GM21360 (cell line): ENCODE results near the gene CYP11A1.
A peak's percentile ranks its signal among the peaks of the same experiment; 100 is the strongest.
"Not testable (repeated sequence)": the region's sequence is repeated elsewhere in the genome, so short reads cannot be mapped to it uniquely, and the experiment has no call there.

ENCODE experiments used
- ATAC-seq: cut with Tn5 transposase; IDR thresholded peaks from one replicate; pipeline ENCODE4 v1.9.1; 2021; ENCODE audit warnings: mild to moderate bottlenecking, moderate library complexity; ENCODE audit not compliant: unreplicated experiment

Gene CYP11A1

DNA sequence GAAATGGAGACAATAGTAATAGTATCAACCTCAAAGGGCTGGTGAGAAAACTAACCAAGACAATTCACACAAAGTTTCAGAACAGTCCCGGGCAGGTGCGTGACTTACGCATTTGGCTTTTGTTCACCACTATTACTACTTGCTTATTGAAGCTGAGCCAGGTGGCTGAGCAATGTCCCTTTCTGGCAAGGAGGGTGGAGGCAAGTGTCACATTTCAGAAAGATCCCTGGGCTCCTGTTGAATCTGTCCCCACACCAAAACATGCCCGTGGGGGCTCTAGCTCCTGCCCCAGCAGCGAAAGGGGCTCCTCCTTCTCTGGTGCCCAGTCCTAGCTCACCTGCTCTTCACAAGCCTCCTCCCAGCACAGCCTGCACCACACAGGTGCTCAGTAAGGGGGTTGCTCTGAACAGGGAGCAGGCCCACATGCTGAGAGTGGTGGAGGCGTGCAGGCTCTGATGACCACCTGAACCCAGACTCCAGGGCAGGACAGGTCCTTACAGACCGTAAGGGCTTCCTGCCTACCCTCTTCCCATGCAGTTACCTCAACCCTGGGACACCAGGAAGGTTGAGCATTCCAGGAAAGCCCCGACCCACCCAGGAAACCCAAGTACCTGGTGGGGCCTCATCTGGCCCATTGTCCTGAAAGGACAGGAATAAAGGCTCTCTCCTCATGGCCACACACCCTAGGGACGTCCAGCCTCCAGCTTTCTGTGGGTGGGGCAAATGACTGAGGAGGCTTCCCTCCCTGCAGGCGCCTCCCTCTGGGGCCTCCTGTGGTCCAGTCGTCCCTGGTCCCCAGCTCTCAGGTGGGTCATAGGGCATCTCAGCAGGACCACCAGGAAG lies 33.7 kb upstream of the CYP11A1 start:
- no peak for ATAC-seq

DNA sequence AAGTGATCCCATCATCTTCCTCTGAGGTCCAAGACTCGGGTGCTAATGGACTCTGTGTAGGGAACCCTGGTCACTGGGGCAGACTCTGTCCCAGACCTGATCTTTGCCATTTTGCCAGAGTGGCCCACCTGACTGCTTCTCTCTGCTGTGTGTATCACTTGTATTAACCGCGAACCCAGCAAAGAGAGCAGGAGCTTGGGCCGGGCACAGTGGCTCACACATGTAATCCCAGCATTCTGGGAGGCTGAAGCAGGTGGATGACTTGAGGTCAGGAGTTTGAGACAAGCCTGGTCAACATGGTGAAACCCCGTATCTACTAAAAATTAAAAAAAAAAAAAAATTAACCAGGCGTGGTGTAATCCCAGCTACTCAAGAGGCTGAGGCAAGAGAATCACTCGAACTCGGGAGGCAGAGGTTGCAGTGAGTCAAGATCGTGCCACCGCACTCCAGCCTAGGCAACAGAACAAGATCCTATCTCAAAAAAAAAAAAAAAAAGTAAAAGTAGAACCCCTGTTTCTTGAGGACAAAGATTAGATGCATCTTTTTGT lies 32.9 kb upstream of the CYP11A1 start:
- ATAC-seq: no peak

- ATAC-seq: no peak
These were observed 32.3 kb upstream of the CYP11A1 start for GRCh38 chr15:74399511-74400312.

DNA sequence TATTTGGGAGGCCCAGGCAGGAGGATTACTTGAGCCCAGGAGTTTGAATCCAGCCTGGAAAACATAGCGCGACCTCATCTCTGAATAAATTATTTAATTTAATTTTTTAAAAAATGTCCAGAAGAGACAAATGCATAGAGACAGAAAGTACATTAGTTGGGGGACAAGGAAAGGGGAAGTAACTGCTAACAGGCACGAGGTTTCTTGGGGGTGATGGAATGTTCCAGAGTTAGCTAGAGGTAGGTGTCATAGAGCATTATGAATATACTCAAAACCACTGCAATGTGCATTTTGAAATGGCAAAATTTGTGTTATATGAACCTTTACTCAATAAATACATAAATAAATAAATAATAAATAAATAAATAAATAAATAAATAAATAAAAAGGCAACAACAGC lies 31.7 kb upstream of the CYP11A1 start:
- ATAC-seq: no peak

DNA sequence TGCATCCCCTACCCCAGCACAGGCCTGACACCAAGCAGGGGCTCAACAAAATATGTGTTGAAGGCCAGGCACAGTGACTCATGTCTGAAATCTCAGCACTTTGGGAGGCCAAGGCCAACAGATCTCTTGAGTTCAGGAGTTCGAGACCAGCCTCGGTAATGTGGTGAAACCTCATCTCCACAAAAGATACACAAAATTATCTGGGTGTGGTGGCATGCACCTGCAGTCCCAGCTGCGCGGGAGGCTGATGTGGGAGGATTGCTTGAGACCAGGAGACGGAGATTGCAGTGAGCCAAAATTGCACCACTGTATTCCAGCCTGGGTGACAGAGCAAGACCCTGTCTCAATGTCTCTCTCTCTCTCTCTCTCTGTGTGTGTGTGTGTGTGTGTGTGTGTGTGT lies 30.7 kb upstream of the CYP11A1 start:
- no peak for ATAC-seq

DNA sequence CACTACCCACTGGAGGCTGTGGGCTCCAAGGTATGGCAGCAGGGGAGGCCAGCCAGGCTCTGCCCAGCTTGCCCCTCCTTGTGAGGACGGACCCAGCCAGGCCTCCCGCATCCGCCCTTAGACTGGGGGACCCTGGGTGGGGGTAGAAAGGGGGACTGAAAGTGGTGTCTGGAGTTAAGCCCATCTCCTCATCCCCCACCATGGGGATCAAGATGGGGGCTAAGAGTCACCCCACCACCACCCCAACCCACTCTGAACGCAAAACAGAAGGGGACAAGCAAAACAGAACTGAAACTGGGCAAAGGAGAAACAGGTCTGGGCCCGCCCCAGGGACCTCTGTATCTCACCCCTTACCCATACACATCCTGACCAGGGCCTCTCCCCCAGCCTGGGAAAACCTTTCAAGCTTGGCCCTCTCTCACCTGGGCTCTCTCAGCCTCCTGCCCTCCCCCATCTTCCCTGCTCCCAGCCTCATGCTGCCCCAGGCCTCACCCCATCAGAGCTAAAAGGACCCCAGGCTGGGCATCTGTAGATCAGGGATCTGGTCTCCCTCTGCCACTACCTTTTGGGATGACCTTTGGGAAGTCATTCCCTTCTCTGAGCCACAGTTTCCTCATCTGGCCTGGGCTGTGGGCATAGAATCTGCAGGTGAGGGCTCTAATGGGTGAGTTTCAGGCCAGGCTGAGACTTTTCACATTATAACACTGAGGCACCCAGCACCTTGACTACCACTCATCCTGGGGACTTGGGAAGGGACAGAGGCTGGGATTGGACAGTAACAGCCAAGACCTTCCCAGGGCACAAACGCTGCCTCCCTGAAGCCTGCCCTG lies 30.0 kb upstream of the CYP11A1 start:
- ATAC-seq: peak; percentile 21

DNA sequence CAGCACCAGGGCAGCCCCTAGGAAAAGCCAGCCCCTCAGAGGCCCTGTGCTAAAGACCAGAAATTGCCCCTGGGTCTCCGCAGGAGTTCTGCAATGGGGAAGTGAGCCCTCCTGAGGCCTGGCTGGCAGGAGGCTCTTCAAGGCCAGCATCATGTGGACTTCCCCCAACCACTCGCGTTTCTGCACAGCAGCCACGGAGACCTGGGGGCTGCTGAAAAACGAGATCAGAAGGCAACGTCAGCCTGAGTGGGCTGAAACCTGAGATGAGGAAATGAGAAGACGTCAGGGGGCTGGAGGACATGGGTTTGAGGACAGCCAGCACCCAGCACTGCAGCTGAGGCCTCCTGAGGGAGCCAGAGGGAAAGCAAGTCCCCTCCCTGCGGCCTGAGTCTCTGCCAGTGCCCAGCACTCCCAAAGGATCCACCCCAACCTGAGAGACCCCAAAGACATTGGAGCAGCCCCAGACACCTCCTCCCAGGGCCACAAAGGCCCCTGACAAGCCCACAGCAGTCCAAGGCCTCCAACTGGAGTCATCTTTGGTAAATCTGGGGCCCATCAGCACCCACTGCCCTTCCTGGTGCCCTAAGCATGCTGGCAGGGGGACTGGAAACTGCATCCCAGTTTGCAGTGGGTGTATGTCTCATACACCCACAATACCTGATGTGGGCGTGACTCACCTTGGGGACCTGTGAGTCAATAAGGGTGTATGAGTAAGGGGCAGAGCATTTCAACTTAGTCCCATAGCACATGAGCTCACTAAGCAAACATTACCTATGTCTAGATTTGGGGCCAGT lies 29.2 kb upstream of the CYP11A1 start:
- ATAC-seq: peak; percentile 31

DNA sequence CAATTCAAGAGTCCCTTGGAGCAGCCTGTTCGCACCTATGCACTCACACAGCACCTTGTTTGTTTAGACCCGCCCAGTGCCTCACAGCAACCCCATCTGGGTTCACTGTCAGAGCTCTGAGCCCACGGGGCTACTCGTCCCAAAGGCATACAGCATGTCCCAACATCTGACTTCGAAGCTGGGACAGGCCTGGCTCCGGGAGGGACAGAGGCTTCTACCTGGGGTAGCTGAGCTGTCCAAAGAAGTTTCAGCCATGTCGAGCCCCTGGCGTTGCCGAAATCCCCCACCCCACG lies 28.6 kb upstream of the CYP11A1 start:
- peak; percentile 0 for ATAC-seq

- no peak for ATAC-seq
These were observed 28.1 kb upstream of the CYP11A1 start for GRCh38 chr15:74395319-74396145.

GRCh38 chr15:74394090-74394846 lies 26.8 kb upstream of the CYP11A1 start:
- ATAC-seq: no peak

GRCh38 chr15:74393423-74393822 lies 26.0 kb upstream of the CYP11A1 start:
- ATAC-seq: no peak

DNA sequence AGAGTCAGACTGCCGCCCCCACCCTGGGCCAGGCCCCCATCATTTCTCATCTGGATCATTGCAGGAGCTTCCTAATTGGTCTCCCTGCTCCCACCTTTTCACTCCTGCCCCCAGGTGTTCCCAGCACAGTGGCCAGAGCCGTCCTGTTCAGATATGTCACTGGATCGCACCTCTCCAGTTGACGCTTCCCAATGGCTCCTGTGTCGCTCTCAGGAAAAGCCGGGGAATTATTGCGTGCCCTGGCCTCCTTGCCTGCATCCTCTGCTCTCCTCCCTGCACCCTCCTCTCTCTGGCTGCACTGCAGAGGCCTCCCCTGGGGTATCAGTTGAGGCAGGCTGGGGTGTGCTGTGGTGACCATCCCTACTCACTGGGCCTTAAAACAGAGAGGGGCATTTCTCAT lies 25.5 kb upstream of the CYP11A1 start:
- no peak for ATAC-seq

- ATAC-seq: no peak
These were observed 25.0 kb upstream of the CYP11A1 start for GRCh38 chr15:74392451-74392830.

DNA sequence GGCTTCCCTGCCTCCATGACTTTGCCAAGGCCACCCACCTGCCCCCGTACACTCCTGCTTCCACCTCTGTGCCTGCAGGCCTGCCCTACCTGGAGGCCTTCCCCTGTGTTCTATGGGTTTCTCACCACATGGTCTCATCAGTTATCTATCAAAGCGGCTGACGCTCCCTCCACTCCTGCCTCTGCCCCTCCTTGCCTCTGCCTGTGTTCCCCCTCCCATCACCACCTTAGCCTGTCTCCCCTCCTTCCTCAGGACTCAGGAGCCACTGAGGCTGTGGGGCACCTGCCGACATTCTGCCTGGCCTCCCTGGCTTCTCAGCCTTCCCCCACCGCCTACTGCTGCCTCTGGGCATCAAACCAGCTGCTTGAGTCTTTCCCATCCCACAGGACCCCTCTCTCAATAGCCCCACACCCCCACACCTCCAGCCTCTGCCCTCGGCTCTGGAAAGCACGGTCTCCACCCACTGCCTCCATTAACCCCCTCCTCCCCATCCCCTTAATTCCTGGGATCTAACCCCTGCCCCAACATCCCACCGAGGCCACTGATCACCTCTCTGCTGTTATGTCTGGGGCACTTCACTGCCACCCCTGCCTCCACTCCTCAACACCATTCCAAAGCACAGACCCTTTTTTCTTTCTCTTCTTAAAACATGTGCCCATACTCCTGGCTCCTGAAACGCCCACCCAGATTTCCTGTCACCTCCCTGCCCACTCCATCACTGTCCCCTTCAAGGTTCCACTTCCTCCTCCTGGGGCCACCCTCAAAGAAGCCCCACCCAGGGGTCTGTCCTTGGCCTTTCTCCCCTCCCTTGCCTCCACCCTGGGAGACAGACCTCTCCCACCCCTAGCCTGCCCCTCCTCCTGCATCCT lies 24.4 kb upstream of the CYP11A1 start:
- ATAC-seq: no peak

GRCh38 chr15:74390647-74391288 lies 23.3 kb upstream of the CYP11A1 start:
- ATAC-seq: no peak

DNA sequence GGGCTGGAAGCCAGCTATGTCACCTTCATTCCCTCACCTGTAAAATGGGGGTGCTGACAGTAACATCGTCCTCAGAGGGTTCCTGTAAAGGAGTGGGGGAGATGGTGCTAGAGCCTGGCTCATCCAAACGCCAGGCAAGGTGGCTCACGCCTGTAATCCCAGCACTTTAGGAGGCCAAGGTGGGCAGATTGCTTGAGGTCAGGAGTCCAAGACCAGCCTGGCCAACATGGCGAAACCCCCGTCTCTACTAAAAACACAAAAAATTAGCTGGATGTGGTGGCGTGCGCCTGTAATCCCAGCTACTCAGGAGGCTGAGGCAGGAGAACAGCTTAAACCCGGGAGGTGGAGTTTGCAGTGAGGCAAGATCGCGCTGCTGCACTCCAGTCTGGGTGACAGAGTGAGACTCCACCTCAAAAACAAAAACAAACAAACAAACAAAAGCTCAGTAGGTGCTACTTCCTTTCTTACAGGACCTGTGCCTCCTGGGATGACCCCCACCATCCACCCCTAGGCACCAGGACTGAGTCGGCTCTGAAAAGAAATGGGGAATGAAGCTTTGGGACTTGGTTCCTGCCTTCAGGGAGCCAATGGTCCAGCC lies 22.7 kb upstream of the CYP11A1 start:
- ATAC-seq: not testable (repeated sequence)
